WTC11 (cell line): Measurements from ENCODE around the gene PPP2R3A. TPM values are rescaled to one million over a fixed set of nuclear protein-coding genes. Genes with fewer than 3 reads are reported as not detected.
"Not testable (repeated sequence)": the region's sequence is repeated elsewhere in the genome, so short reads cannot be mapped to it uniquely, and the experiment has no call there.

ENCODE experiments used
- ATAC-seq: fragments of 200-7000 bp; cut with Tn5 transposase; 2 replicates; pipeline ENCODE4 v1.10.0; 2021; ENCODE audit warnings: mild to moderate bottlenecking, moderate library complexity
- CTCF ChIA-PET: fragments of 300-600 bp; sonication (Branson Sonifier 250); formaldehyde crosslinking; loops from one replicate; lab custom pipeline; 2021; ENCODE audit warnings: antibody characterized with exemption; lab: Charles Lee
- POLR2A ChIA-PET: fragments of 350-600 bp; sonication (Branson Sonifier 250); formaldehyde crosslinking; loops from one replicate; lab custom pipeline; 2021; ENCODE audit warnings: antibody characterized with exemption; lab: Charles Lee
- DNase-seq: peaks from one replicate; pipeline ENCODE4 v3.0.0; 2021; ENCODE audit warnings: low spot score
- H3K27ac Mint-ChIP-seq: 2 replicates; pipeline ENCODE4 v1.8.0; 2021; ENCODE audit warnings: mixed read lengths
- H3K27me3 Mint-ChIP-seq: 2 replicates; pipeline ENCODE4 v1.8.0; 2021; ENCODE audit warnings: low read depth, mild to moderate bottlenecking, moderate library complexity, mixed read lengths
- H3K36me3 Mint-ChIP-seq: 2 replicates; pipeline ENCODE4 v1.8.0; 2021; ENCODE audit warnings: mixed read lengths
- H3K4me1 Mint-ChIP-seq: 2 replicates; pipeline ENCODE4 v1.8.0; 2022; ENCODE audit warnings: mixed read lengths
- H3K4me3 Mint-ChIP-seq: 2 replicates; pipeline ENCODE4 v1.8.0; 2021; ENCODE audit warnings: mild to moderate bottlenecking, moderate library complexity, mixed read lengths
- H3K9me3 Mint-ChIP-seq: 2 replicates; pipeline ENCODE4 v1.8.0; 2021; ENCODE audit warnings: mixed read lengths
- ATF2 ChIP-seq: sonication (generic); formaldehyde crosslinking; IDR thresholded peaks from 2 replicates; pipeline ENCODE4 v1.8.1; 2022; ENCODE audit warnings: low read depth, missing genetic modification reagents, borderline replicate concordance
- ATF3 ChIP-seq: sonication (generic); formaldehyde crosslinking; conservative IDR thresholded peaks from 2 replicates; pipeline ENCODE4 v1.8.1; 2022; ENCODE audit warnings: mild to moderate bottlenecking, missing genetic modification reagents
- CDX4 ChIP-seq: fragments of 250-450 bp; sonication (Bioruptor Pico); IDR thresholded peaks from 2 replicates; pipeline ENCODE4 v1.9.0; 2021; ENCODE audit warnings: moderate library complexity, mild to moderate bottlenecking, inconsistent platforms, borderline replicate concordance
- E2F4 ChIP-seq: sonication (generic); formaldehyde crosslinking; IDR thresholded peaks from 2 replicates; pipeline ENCODE4 v1.8.1; 2022; ENCODE audit warnings: low read depth, mild to moderate bottlenecking, moderate library complexity, missing genetic modification reagents, borderline replicate concordance
- EMX1 ChIP-seq: fragments of 250-450 bp; sonication (Bioruptor Pico); IDR thresholded peaks from 2 replicates; pipeline ENCODE4 v1.8.0; 2021; ENCODE audit warnings: mild to moderate bottlenecking
- FOXK1 ChIP-seq: sonication (generic); formaldehyde crosslinking; IDR thresholded peaks from 2 replicates; pipeline ENCODE4 v1.8.0; 2022; ENCODE audit warnings: mild to moderate bottlenecking, moderate library complexity, missing genetic modification reagents
- HMGA2 ChIP-seq: fragments of 250-450 bp; sonication (Bioruptor Pico); IDR thresholded peaks from 2 replicates; pipeline ENCODE4 v1.4.0; 2021; ENCODE audit warnings: mild to moderate bottlenecking, moderate library complexity
- NR1H2 ChIP-seq: sonication (generic); formaldehyde crosslinking; IDR thresholded peaks from 2 replicates; pipeline ENCODE4 v1.9.0; 2021; ENCODE audit warnings: mild to moderate bottlenecking, moderate library complexity, missing genetic modification reagents
- OVOL2 ChIP-seq: fragments of 250-450 bp; sonication (Bioruptor Pico); IDR thresholded peaks from 2 replicates; pipeline ENCODE4 v1.9.0; 2021; ENCODE audit warnings: mild to moderate bottlenecking, borderline replicate concordance
- PREB ChIP-seq: sonication (generic); formaldehyde crosslinking; IDR thresholded peaks from 2 replicates; pipeline ENCODE4 v1.8.1; 2022; ENCODE audit warnings: mild to moderate bottlenecking, missing genetic modification reagents, moderate library complexity, borderline replicate concordance
- SP1 ChIP-seq: sonication (generic); formaldehyde crosslinking; conservative IDR thresholded peaks from 2 replicates; pipeline ENCODE4 v1.8.1; 2022; ENCODE audit warnings: missing genetic modification reagents
- USF1 ChIP-seq: sonication (generic); formaldehyde crosslinking; IDR thresholded peaks from 2 replicates; pipeline ENCODE4 v1.8.0; 2022; ENCODE audit warnings: mild to moderate bottlenecking, missing genetic modification reagents
- ZBTB21 ChIP-seq: sonication (generic); formaldehyde crosslinking; IDR thresholded peaks from 2 replicates; pipeline ENCODE4 v1.8.1; 2023; ENCODE audit warnings: mild to moderate bottlenecking, missing genetic modification reagents, borderline replicate concordance
- ZNF121 ChIP-seq: sonication (generic); formaldehyde crosslinking; IDR thresholded peaks from 2 replicates; pipeline ENCODE4 v1.8.0; 2023; ENCODE audit warnings: missing genetic modification reagents
- ZNF396 ChIP-seq: fragments of 250-450 bp; sonication (Bioruptor Pico); IDR thresholded peaks from 2 replicates; pipeline ENCODE4 v1.8.0; 2021; ENCODE audit warnings: mild to moderate bottlenecking, moderate library complexity, borderline replicate concordance
- ZNF671 ChIP-seq: fragments of 250-450 bp; sonication (Bioruptor Pico); IDR thresholded peaks from 2 replicates; pipeline ENCODE4 v1.8.0; 2021; ENCODE audit warnings: mild to moderate bottlenecking
- total RNA-seq: library from RNA; stranded (reverse); gene quantifications from 3 replicates; pipeline ENCODE4 v1.2.3, GENCODE V29; 2021
- TF ChIP-seq, protein P1 (sequence below): sonication (generic); formaldehyde crosslinking; conservative IDR thresholded peaks from 2 replicates; pipeline ENCODE4 v1.8.1; 2023; ENCODE audit warnings: mild to moderate bottlenecking, low read depth, missing genetic modification reagents, moderate library complexity
- TF ChIP-seq, protein P2 (sequence below): fragments of 200-600 bp; IDR thresholded peaks from 2 replicates; pipeline ENCODE4 v1.8.0; 2022; ENCODE audit warnings: antibody characterized with exemption

The PPP2R3A gene
- total RNA-seq, 1 experiment from 2014 or later = 13.1 TPM

DNA sequence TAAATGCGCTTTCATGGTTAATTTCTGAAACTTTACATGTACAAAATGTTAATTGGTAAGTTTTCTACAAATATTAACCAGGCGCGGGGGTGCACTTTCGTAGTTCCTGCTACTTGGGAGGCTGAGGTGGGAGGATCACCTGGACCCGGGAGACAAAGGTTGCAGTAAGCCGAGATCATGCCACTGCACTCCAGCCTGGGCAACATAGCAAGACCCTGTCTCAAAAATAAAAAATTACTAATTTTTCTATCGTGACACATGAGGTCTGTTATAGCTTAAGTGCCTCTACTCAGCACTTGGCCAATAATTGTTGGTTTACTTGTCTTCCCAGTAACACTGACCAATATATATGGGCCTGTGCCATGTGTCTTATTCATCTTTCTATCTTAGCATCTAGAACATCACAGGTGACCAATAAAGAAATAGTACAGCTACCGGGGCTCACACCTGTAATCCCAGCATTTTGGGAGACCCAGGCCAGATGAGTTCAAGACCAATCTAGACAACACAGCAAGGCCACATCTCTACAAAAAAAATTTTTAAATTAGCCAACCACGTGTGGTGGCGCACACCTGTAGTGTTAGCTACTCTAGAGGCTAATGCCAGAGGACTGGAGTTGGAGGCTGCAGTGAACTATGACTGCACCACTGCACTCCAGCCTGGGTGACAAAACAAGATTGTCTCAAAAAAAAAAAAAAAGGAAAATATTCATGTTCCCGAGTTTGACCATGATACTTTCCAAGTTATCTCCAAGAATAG, 224.5 kb downstream of the PPP2R3A start:
- peaks cover under 1% of the 10 kb centered on the region; the same call in 1 of the 2 replicates for H3K27me3 Mint-ChIP-seq
- no peak for TF ChIP-seq SP1 (CRISPR knock-in tag)
- peak; percentile 75; the same call in 1 of the 2 replicates for TF ChIP-seq ZNF121 (CRISPR knock-in tag)
- TF ChIP-seq, all 79 proteins: peak for 1
- peaks cover 6% of the 10 kb centered on the region for H3K9me3 Mint-ChIP-seq
- CTCF ChIA-PET = no interaction called here
- no peak overlapping the region for H3K4me3 Mint-ChIP-seq
- no peak for DNase-seq
- H3K4me1 Mint-ChIP-seq = peaks cover 66% of the 10 kb centered on the region
- H3K36me3 Mint-ChIP-seq = peaks cover 10% of the 10 kb centered on the region
- POLR2A ChIA-PET = interaction anchor here (0.7 kb wide), 1 partner anchor 18 kb away, joined by 7 read pairs; no protein-coding TSS in a partner anchor
- no peak overlapping the region for H3K27ac Mint-ChIP-seq
- ATAC-seq = no peak

GRCh38 chr3:136192195-136192594, 226.7 kb downstream of the PPP2R3A start:
- H3K9me3 Mint-ChIP-seq, CTCF ChIA-PET, DNase-seq, ATAC-seq, H3K27me3 Mint-ChIP-seq, H3K27ac Mint-ChIP-seq: not testable (repeated sequence)
- Mint-ChIP-seq H3K4me1 (peaks cover 58% of the 10 kb centered on the region), H3K36me3 (peaks cover 11% of the 10 kb centered on the region), H3K4me3 (peak overlapping the region; percentile 97)
- POLR2A ChIA-PET = interaction anchor here (0.5 kb wide), 1 partner anchor 200 kb away, joined by 3 read pairs; no protein-coding TSS in a partner anchor
- peak; percentile 64; the same call in 1 of the 2 replicates for TF ChIP-seq ZNF121 (CRISPR knock-in tag)

DNA sequence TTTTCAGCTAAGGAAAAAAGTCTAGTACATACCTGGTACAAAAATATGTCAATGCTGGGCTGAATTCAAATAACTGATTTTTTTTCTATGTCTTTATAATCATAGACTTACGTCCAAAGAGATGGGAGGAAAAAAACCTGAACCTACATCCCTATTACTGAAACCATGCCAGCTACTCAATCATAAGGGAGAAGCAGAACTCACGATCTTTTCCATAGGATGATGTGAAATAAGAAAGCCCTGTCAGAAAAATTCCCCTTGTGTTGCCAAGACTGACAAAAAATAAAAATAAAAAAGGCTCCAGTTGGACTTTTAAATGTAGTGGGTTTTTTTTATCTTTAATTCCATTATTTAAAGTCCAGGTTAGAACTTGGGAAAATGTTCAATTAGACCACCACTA, 227.3 kb downstream of the PPP2R3A start:
- POLR2A ChIA-PET = interaction anchor here (0.5 to 0.7 kb wide), 2 partner anchors 24 to 200 kb away, joined by 3 read pairs; no protein-coding TSS in a partner anchor
- ATAC-seq = no peak
- peaks cover 2% of the 10 kb centered on the region; the same call in 1 of the 2 replicates for H3K27me3 Mint-ChIP-seq
- DNase-seq = no peak
- H3K36me3 Mint-ChIP-seq = peaks cover 11% of the 10 kb centered on the region
- no peak overlapping the region for H3K27ac Mint-ChIP-seq
- CTCF ChIA-PET = no interaction called here
- H3K4me3 Mint-ChIP-seq = peak overlapping the region; percentile 97
- TF ChIP-seq NR1H2 (CRISPR knock-in tag) = no peak
- TF ChIP-seq SP1 (CRISPR knock-in tag) = no peak
- TF ChIP-seq FOXK1 (CRISPR knock-in tag) = no peak
- no peak for TF ChIP-seq CDX4 (CRISPR knock-in tag)
- TF ChIP-seq PREB (CRISPR knock-in tag) = no peak
- no peak for TF ChIP-seq USF1 (CRISPR knock-in tag)
- TF ChIP-seq, protein P1, sequence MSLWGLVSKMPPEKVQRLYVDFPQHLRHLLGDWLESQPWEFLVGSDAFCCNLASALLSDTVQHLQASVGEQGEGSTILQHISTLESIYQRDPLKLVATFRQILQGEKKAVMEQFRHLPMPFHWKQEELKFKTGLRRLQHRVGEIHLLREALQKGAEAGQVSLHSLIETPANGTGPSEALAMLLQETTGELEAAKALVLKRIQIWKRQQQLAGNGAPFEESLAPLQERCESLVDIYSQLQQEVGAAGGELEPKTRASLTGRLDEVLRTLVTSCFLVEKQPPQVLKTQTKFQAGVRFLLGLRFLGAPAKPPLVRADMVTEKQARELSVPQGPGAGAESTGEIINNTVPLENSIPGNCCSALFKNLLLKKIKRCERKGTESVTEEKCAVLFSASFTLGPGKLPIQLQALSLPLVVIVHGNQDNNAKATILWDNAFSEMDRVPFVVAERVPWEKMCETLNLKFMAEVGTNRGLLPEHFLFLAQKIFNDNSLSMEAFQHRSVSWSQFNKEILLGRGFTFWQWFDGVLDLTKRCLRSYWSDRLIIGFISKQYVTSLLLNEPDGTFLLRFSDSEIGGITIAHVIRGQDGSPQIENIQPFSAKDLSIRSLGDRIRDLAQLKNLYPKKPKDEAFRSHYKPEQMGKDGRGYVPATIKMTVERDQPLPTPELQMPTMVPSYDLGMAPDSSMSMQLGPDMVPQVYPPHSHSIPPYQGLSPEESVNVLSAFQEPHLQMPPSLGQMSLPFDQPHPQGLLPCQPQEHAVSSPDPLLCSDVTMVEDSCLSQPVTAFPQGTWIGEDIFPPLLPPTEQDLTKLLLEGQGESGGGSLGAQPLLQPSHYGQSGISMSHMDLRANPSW (CRISPR knock-in tag) = no peak
- no peak for TF ChIP-seq E2F4 (CRISPR knock-in tag)
- TF ChIP-seq OVOL2 = no peak
- no peak for TF ChIP-seq ZNF671 (CRISPR knock-in tag)
- TF ChIP-seq ZBTB21 = no peak
- no peak for TF ChIP-seq ZNF396 (CRISPR knock-in tag)
- TF ChIP-seq EMX1 = no peak
- no peak for TF ChIP-seq ATF3 (CRISPR knock-in tag)
- TF ChIP-seq, protein P2, sequence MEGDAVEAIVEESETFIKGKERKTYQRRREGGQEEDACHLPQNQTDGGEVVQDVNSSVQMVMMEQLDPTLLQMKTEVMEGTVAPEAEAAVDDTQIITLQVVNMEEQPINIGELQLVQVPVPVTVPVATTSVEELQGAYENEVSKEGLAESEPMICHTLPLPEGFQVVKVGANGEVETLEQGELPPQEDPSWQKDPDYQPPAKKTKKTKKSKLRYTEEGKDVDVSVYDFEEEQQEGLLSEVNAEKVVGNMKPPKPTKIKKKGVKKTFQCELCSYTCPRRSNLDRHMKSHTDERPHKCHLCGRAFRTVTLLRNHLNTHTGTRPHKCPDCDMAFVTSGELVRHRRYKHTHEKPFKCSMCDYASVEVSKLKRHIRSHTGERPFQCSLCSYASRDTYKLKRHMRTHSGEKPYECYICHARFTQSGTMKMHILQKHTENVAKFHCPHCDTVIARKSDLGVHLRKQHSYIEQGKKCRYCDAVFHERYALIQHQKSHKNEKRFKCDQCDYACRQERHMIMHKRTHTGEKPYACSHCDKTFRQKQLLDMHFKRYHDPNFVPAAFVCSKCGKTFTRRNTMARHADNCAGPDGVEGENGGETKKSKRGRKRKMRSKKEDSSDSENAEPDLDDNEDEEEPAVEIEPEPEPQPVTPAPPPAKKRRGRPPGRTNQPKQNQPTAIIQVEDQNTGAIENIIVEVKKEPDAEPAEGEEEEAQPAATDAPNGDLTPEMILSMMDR = no peak
- TF ChIP-seq HMGA2 (CRISPR knock-in tag) = no peak
- no peak for TF ChIP-seq ATF2
- peaks cover 59% of the 10 kb centered on the region for H3K4me1 Mint-ChIP-seq
- peaks cover 6% of the 10 kb centered on the region for H3K9me3 Mint-ChIP-seq
